Glomerular endothelial cell (primary cell): ENCODE results near the gene ZNF320. TPM values are rescaled to one million over a fixed set of nuclear protein-coding genes. Genes with fewer than 3 reads are reported as not detected.

ENCODE experiments used
- total RNA-seq: library from RNA; depleted of rRNA; stranded (reverse); fragments of >200 nt; gene quantifications from 2 replicates; pipeline ENCODE4 v1.2.3, GENCODE V29; 2015

ZNF320 gene
- total RNA-seq, 1 donor from 2014 or later: 13.7 TPM

Other genes starting within 250 kb of the ZNF320 start
- 9.5 and 12.8 TPM in 2 replicates for gene ZNF611, start 162.6 kb downstream of the ZNF320 start, total RNA-seq
- gene ZNF600, start 110.8 kb downstream of the ZNF320 start, total RNA-seq: 1.8 and 2.1 TPM in 2 replicates
- 14.5 and 14.6 TPM in 2 replicates for gene ZNF28, start 76.0 kb downstream of the ZNF320 start, total RNA-seq
- 14.2 and 19.4 TPM in 2 replicates for gene ZNF468, start 40.0 kb downstream of the ZNF320 start, total RNA-seq
- 2.1 and 2.4 TPM in 2 replicates for gene ZNF888, start 25.8 kb upstream of the ZNF320 start, total RNA-seq
- 3.0 and 8.4 TPM in 2 replicates for gene ZNF816, start 65.2 kb upstream of the ZNF320 start, total RNA-seq
- gene ERVV-1, start 116.3 kb upstream of the ZNF320 start, total RNA-seq: not detected in 2 replicates
- not detected in 2 replicates for gene ERVV-2, start 147.1 kb upstream of the ZNF320 start, total RNA-seq
- 24.2 and 30.2 TPM in 2 replicates for gene ZNF160, start 205.8 kb upstream of the ZNF320 start, total RNA-seq
- gene ZNF415, start 235.3 kb upstream of the ZNF320 start, total RNA-seq: 1.6 and 5.5 TPM in 2 replicates